ENCODE results near the gene PTBP3. TPM values are rescaled to one million over a fixed set of nuclear protein-coding genes. Genes with fewer than 3 reads are reported as not detected.

The PTBP3 gene
- total RNA-seq, 2 donors from 2014 or later = 26.5 to 55.6 TPM

DNA sequence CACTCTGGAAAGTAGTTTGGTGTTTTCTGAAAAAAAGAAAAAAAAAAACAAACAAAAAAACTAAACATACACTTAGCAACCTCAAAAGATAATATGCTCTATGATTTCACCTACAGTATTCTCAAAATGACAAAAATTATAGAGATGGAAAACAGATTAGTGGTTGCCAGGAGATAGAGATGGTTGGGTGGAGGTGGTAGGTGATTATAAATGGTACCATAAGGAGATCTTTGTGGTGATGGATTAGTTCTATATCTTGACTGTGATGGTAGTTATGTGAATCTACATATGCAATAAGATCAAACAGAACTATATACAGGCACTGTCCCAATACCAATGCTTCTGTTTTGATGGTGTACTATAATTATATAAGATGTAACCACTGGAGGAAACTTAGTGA lies 32.0 kb downstream of the PTBP3 start:
- Histone ChIP-seq H3K36me3 (no peaks in the 10 kb centered on the region), H3K9me3 (no peaks in the 10 kb centered on the region), H3K27me3 (replicated peaks; ENCODE audit: insufficient read depth) (no peaks in the 10 kb centered on the region), H3K27ac (no peak overlapping the region), H3K4me1 (ENCODE audit: control insufficient read depth in 1 of 2, low read depth in 2 of 2) (peaks cover 4 to 12% of the 10 kb centered on the region in 2 donors), H3K4me3 (no peak overlapping the region)
- no peak for DNase-seq (ENCODE audit: low spot score)
- ATAC-seq (ENCODE audit: insufficient number of reproducible peaks, low FRiP score, low read depth) = no peak
- TF ChIP-seq, protein P1, sequence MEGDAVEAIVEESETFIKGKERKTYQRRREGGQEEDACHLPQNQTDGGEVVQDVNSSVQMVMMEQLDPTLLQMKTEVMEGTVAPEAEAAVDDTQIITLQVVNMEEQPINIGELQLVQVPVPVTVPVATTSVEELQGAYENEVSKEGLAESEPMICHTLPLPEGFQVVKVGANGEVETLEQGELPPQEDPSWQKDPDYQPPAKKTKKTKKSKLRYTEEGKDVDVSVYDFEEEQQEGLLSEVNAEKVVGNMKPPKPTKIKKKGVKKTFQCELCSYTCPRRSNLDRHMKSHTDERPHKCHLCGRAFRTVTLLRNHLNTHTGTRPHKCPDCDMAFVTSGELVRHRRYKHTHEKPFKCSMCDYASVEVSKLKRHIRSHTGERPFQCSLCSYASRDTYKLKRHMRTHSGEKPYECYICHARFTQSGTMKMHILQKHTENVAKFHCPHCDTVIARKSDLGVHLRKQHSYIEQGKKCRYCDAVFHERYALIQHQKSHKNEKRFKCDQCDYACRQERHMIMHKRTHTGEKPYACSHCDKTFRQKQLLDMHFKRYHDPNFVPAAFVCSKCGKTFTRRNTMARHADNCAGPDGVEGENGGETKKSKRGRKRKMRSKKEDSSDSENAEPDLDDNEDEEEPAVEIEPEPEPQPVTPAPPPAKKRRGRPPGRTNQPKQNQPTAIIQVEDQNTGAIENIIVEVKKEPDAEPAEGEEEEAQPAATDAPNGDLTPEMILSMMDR (IDR thresholded peaks at IDR 0.05) = no peak

DNA sequence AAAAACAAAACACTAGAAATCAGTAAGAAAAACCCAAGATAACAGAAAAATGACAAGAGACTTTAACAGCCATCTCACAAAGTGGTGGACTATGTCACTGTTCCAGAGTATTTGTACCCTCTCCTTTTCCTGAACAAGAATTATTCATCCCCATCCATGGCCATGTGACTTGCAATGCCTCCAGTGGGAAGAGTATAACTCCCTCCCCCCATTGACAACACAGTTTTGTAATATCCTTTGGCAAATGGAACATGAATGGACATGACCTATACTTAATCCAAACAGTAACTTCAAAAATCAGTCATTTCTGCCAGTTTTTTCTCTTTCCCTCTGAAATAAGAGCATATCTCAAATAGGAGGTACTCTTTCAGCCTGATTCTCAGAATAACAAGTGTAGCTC lies 33.9 kb downstream of the PTBP3 start:
- no peaks in the 10 kb centered on the region for H3K36me3 ChIP-seq
- no peaks in the 10 kb centered on the region for H3K27me3 ChIP-seq (replicated peaks; ENCODE audit: insufficient read depth)
- TF ChIP-seq, protein P1 (IDR thresholded peaks at IDR 0.05) = no peak
- H3K9me3 ChIP-seq = no peaks in the 10 kb centered on the region
- no peak overlapping the region for H3K27ac ChIP-seq
- peaks cover 4 to 12% of the 10 kb centered on the region in 2 donors for H3K4me1 ChIP-seq (ENCODE audit: control insufficient read depth in 1 of 2, low read depth in 2 of 2)
- no peak overlapping the region for H3K4me3 ChIP-seq
- no peak for ATAC-seq (ENCODE audit: insufficient number of reproducible peaks, low FRiP score, low read depth)
- DNase-seq (ENCODE audit: low spot score) = no peak

DNA sequence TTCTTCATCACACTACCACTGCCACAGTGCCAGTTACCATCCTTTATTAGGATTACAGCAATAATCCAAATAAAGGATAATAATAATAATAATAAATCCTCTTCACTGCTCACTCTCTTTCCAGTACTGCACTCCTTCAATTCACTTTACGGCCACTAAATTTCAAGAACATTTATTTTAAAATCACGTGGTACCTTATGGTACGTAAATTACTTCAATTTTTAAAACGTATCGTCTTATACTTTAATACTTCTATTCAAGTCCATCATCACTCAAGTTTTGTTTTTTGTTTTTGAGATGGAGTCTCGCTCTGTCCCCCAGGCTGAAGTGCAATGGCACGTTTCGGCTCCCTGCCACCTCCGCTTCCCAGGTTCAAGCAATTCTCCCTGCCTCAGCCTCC lies 36.5 kb downstream of the PTBP3 start:
- ATAC-seq (ENCODE audit: insufficient number of reproducible peaks, low FRiP score, low read depth) = no peak
- Histone ChIP-seq H3K4me3 (no peak overlapping the region), H3K4me1 (ENCODE audit: control insufficient read depth in 1 of 2, low read depth in 2 of 2) (peaks cover 4 to 12% of the 10 kb centered on the region in 2 donors), H3K27ac (no peak overlapping the region), H3K9me3 (no peaks in the 10 kb centered on the region), H3K36me3 (no peaks in the 10 kb centered on the region), H3K27me3 (replicated peaks; ENCODE audit: insufficient read depth) (no peaks in the 10 kb centered on the region)
- TF ChIP-seq, protein P1 (IDR thresholded peaks at IDR 0.05) = no peak
- DNase-seq (ENCODE audit: low spot score) = no peak

DNA sequence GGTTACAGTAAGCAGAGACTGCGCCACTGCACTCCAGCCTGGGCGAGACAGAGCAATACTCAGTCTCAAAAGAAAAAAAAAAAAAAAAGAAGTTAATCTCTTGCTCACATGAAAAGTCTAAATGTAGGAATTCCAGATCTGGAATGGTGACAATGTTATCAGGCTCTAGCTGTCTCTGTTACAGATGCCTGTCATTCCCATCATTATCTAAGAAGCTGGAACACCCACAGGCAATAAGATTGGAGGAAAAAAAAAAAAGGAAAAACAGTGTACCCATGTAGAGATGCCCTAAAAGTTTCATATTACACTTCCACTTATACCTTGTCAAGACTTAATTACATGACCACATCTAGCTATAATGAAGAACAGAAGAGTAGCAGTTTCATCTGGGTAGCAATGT lies 38.2 kb downstream of the PTBP3 start:
- TF ChIP-seq, protein P1 (IDR thresholded peaks at IDR 0.05) = no peak
- Histone ChIP-seq H3K36me3 (peaks cover 3% of the 10 kb centered on the region), H3K4me3 (no peak overlapping the region), H3K9me3 (no peaks in the 10 kb centered on the region), H3K27ac (no peak overlapping the region), H3K27me3 (replicated peaks; ENCODE audit: insufficient read depth) (no peaks in the 10 kb centered on the region), H3K4me1 (ENCODE audit: control insufficient read depth in 1 of 2, low read depth in 2 of 2) (peaks cover 4 to 12% of the 10 kb centered on the region in 2 donors)
- no peak for DNase-seq (ENCODE audit: low spot score)
- no peak for ATAC-seq (ENCODE audit: insufficient number of reproducible peaks, low FRiP score, low read depth)

DNA sequence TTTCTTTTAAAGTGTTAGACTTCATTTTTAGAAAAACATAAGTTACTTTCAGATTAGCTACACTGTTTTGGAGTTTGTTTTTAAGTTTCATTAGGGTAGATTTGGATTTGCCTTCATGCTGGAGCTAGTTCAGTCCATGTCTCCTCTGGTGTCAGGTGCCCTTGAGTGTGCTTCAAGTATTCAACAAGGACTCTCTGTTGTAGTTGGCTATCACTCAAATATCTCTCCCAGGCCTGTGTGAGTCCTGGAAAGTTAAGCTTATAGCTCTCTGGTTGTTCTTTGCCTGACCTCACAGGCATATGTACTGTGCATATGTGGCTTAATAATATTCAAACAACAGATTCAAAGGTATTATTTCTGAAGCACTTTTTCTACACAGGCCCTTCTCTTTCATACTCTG lies 45.4 kb downstream of the PTBP3 start:
- no peaks in the 10 kb centered on the region for H3K27me3 ChIP-seq (replicated peaks; ENCODE audit: insufficient read depth)
- peaks cover 4 to 6% of the 10 kb centered on the region in 2 donors for H3K4me1 ChIP-seq (ENCODE audit: control insufficient read depth in 1 of 2, low read depth in 2 of 2)
- no peak overlapping the region for H3K4me3 ChIP-seq
- no peaks in the 10 kb centered on the region for H3K9me3 ChIP-seq
- no peak for DNase-seq (ENCODE audit: low spot score)
- TF ChIP-seq, protein P1 (IDR thresholded peaks at IDR 0.05) = no peak
- no peak for ATAC-seq (ENCODE audit: insufficient number of reproducible peaks, low FRiP score, low read depth)
- peaks cover 3% of the 10 kb centered on the region for H3K36me3 ChIP-seq
- H3K27ac ChIP-seq = no peak overlapping the region
